Keratinocyte (primary cell): ENCODE data around the gene CCDC158. TPM values are rescaled to one million over a fixed set of nuclear protein-coding genes. Genes with fewer than 3 reads are reported as not detected.

Source experiments
- DNase-seq: peaks from one replicate; pipeline ENCODE4 v3.0.0-alpha.2; 2011; ENCODE audit warnings: low read depth, missing footprints, low spot score
- FAIRE-seq: peaks from 2 replicates; lab custom pipeline; 2011; peaks lifted over from hg19 to GRCh38; lab: Jason Lieb, UNC
- H2AFZ ChIP-seq: 2 replicates; pipeline ENCODE4 v1.6.0; 2012; ENCODE audit warnings: low read length, control low read depth, inconsistent platforms; ENCODE audit not compliant: control insufficient read depth
- H3K27ac ChIP-seq: 2 replicates; pipeline ENCODE4 v1.5.1; 2011; ENCODE audit warnings: low read length; ENCODE audit not compliant: control insufficient read depth, insufficient read depth
- H3K27me3 ChIP-seq: 3 replicates; pipeline ENCODE4 v1.6.0; 2011; ENCODE audit warnings: low read length; ENCODE audit not compliant: control insufficient read depth, insufficient read depth; ENCODE audit errors: extremely low read depth
- H3K36me3 ChIP-seq, 2 experiments: 2 replicates in 1 of 2; 3 replicates in 1 of 2; pipeline ENCODE4 v1.5.1; 2011; ENCODE audit warnings: low read length in 2 of 2, mild to moderate bottlenecking in 1 of 2; ENCODE audit not compliant: control insufficient read depth in 2 of 2, insufficient read depth in 2 of 2; ENCODE audit errors: extremely low read depth in 1 of 2
- H3K4me1 ChIP-seq: 3 replicates; pipeline ENCODE4 v1.5.1; 2011; ENCODE audit warnings: low read length; ENCODE audit not compliant: control insufficient read depth, insufficient read depth; ENCODE audit errors: extremely low read depth
- H3K4me2 ChIP-seq: 3 replicates; pipeline ENCODE4 v1.6.0; 2011; ENCODE audit warnings: low read depth, low read length; ENCODE audit not compliant: control insufficient read depth, insufficient read depth; ENCODE audit errors: extremely low read depth
- H3K4me3 ChIP-seq, 3 experiments: fragments of 200-600 bp in 1 of 3; sonication (generic) in 1 of 3; 2 replicates in 2 of 3; 3 replicates in 1 of 3; pipeline ENCODE4 v1.5.1; 2011 to 2016; ENCODE audit warnings: low read length in 3 of 3, mild to moderate bottlenecking in 3 of 3, control low read depth in 2 of 3, inconsistent platforms in 1 of 3, low read depth in 1 of 3, mixed read lengths in 1 of 3, mixed run types in 1 of 3, moderate library complexity in 1 of 3; ENCODE audit not compliant: control insufficient read depth in 2 of 3, insufficient read depth in 2 of 3; ENCODE audit errors: extremely low read depth in 1 of 3
- H3K79me2 ChIP-seq: 2 replicates; pipeline ENCODE4 v1.6.0; 2012; ENCODE audit warnings: low read length; ENCODE audit not compliant: control insufficient read depth, insufficient read depth
- H3K9ac ChIP-seq: 3 replicates; pipeline ENCODE4 v1.6.0; 2011; ENCODE audit warnings: low read length; ENCODE audit not compliant: control insufficient read depth, insufficient read depth; ENCODE audit errors: extremely low read depth
- H3K9me1 ChIP-seq: 3 replicates; pipeline ENCODE4 v1.6.0; 2011; ENCODE audit warnings: low read length; ENCODE audit not compliant: control insufficient read depth, insufficient read depth; ENCODE audit errors: extremely low read depth
- H3K9me3 ChIP-seq: 2 replicates; pipeline ENCODE4 v1.5.1; 2012; ENCODE audit warnings: low read depth, low read length; ENCODE audit not compliant: control insufficient read depth
- H4K20me1 ChIP-seq: 3 replicates; pipeline ENCODE4 v1.6.0; 2011; ENCODE audit warnings: low read length; ENCODE audit not compliant: control insufficient read depth, insufficient read depth; ENCODE audit errors: extremely low read depth
- EZH2 ChIP-seq: IDR thresholded peaks from one replicate; pipeline ENCODE4 v1.6.1; 2012; ENCODE audit warnings: inconsistent platforms, mild to moderate bottlenecking, low read length, moderate library complexity
- dilution Hi-C: fragments of 300-500 bp; cut with MboI; formaldehyde crosslinking; loops from one replicate; pipeline ENCODE4 v1.7.0; 2020; ENCODE audit warnings: low sequenced_read_pairs; ENCODE audit not compliant: extremely low pct_ligation_motif_present
- polyA plus RNA-seq, 5 experiments: library from polyadenylated mRNA; depleted of rRNA in 3 of 5; stranded (reverse) in 3 of 5; stranded (forward) in 1 of 5; unstranded in 1 of 5; fragments of >200 nt; gene quantifications; 1 replicate in 1 of 5; 2 replicates in 3 of 5; 3 replicates in 1 of 5; pipeline versions ENCODE4 v1.2.1 to v1.2.3, GENCODE V29; 2011 to 2012; ENCODE audit warnings: missing spikeins in 2 of 5, low read depth in 1 of 5, low replicate concordance in 1 of 5
- TF ChIP-seq, protein P1 (sequence below), 3 experiments: IDR thresholded peaks in 1 of 3; conservative IDR thresholded peaks in 1 of 3; optimal IDR thresholded peaks in 1 of 3; 2 replicates in 2 of 3; 3 replicates in 1 of 3; pipeline versions ENCODE3 to v1.5.1; 2011; ENCODE audit warnings: low read length in 3 of 3, mild to moderate bottlenecking in 3 of 3, moderate library complexity in 2 of 3, control low read depth in 1 of 3, inconsistent platforms in 1 of 3; ENCODE audit not compliant: insufficient read depth in 2 of 3; ENCODE audit errors: extremely low read depth in 1 of 3

The CCDC158 gene
- polyA plus RNA-seq, 1 donor (not counting 4 experiments of a cell fraction or from before 2014, with no cell fraction given), result not detected

DNA sequence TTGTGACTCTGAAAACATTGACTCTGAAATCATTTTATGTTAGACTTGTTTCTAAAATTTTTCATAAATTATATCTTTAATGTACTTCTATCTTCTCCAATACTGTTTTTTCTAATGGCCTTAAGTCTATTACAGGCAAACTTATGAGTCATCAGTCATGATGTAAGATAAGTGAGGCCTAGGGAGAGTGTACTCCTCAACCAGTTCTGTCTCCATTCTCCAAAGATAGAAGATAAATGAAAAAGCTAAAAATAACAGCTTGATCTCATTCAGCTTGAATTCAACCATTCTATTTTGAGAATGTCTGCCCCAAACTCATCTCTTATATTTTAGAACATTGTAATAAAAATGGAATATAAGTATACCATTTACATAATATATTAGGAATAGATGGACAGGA lies 79.9 kb downstream of the CCDC158 start:
- Histone ChIP-seq H3K9ac (no peak overlapping the region), H3K79me2 (no peaks in the 10 kb centered on the region), H3K4me2 (no peak overlapping the region), H3K4me3 (no peak overlapping the region), H3K27me3 (no peaks in the 10 kb centered on the region), H3K4me1 (no peaks in the 10 kb centered on the region), H3K36me3 (no peaks in the 10 kb centered on the region), H4K20me1 (no peaks in the 10 kb centered on the region), H3K27ac (no peak overlapping the region), H3K9me3 (no peaks in the 10 kb centered on the region), H2AFZ (no peak overlapping the region), H3K9me1 (no peaks in the 10 kb centered on the region)
- FAIRE-seq, result no peak
- dilution Hi-C loops, result no loop called here
- no peak for TF ChIP-seq EZH2
- TF ChIP-seq, protein P1, sequence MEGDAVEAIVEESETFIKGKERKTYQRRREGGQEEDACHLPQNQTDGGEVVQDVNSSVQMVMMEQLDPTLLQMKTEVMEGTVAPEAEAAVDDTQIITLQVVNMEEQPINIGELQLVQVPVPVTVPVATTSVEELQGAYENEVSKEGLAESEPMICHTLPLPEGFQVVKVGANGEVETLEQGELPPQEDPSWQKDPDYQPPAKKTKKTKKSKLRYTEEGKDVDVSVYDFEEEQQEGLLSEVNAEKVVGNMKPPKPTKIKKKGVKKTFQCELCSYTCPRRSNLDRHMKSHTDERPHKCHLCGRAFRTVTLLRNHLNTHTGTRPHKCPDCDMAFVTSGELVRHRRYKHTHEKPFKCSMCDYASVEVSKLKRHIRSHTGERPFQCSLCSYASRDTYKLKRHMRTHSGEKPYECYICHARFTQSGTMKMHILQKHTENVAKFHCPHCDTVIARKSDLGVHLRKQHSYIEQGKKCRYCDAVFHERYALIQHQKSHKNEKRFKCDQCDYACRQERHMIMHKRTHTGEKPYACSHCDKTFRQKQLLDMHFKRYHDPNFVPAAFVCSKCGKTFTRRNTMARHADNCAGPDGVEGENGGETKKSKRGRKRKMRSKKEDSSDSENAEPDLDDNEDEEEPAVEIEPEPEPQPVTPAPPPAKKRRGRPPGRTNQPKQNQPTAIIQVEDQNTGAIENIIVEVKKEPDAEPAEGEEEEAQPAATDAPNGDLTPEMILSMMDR (optimal IDR thresholded peaks at IDR 0.05 in 1 of 3, IDR thresholded peaks at IDR 0.05 in 1 of 3, conservative IDR thresholded peaks at IDR 0.05 in 1 of 3; ENCODE audit: extremely low read depth in 1 of 3, insufficient read depth in 2 of 3, low read length in 3 of 3), result no peak
- DNase-seq, result no peak

DNA sequence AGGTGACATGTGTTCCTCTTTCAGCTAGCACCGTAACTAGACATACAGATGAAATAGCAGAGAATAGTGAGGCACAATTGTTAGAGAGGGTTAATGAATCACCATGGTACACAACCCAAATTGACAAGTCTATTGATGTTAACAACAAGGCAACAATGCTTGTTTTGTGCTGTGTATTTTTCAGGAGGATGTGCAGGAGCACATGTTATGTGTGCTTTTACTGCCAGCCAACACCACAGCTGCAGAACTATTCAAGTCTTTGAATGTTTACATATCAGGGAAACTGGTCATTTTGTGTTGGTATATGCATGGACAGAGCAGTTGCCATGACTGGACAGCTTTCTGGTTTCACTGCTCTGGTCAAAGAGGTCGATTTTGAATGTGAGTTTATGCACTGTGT lies 81.6 kb downstream of the CCDC158 start:
- H3K4me3 ChIP-seq, result no peak overlapping the region
- no peaks in the 10 kb centered on the region for H3K9me3 ChIP-seq
- no peaks in the 10 kb centered on the region for H4K20me1 ChIP-seq
- dilution Hi-C loops, result no loop called here
- no peaks in the 10 kb centered on the region for H3K9me1 ChIP-seq
- no peak for FAIRE-seq
- no peak overlapping the region for H3K9ac ChIP-seq
- H3K4me2 ChIP-seq, result no peak overlapping the region
- no peak overlapping the region for H3K27ac ChIP-seq
- TF ChIP-seq, protein P1 (optimal IDR thresholded peaks at IDR 0.05 in 1 of 3, IDR thresholded peaks at IDR 0.05 in 1 of 3, conservative IDR thresholded peaks at IDR 0.05 in 1 of 3; ENCODE audit: extremely low read depth in 1 of 3, insufficient read depth in 2 of 3, low read length in 3 of 3), result no peak
- no peak for TF ChIP-seq EZH2
- H3K36me3 ChIP-seq, result no peaks in the 10 kb centered on the region
- DNase-seq, result no peak
- H3K27me3 ChIP-seq, result no peaks in the 10 kb centered on the region
- H2AFZ ChIP-seq, result no peak overlapping the region
- H3K4me1 ChIP-seq, result no peaks in the 10 kb centered on the region
- H3K79me2 ChIP-seq, result no peaks in the 10 kb centered on the region
